PC-3 (cell line): Measurements from ENCODE around the gene SAMSN1. TPM values are rescaled to one million over a fixed set of nuclear protein-coding genes. Genes with fewer than 3 reads are reported as not detected.

Source experiments
- ATAC-seq: fragments of 200-7000 bp; cut with Tn5 transposase; 2 replicates; pipeline ENCODE4 v1.9.1; 2020; ENCODE audit warnings: mild to moderate bottlenecking, moderate library complexity
- BruUV-seq: library from RNA; stranded (reverse); fragments of 400-500 nt; replicated peaks from 2 replicates; lab custom pipeline; 2021; lab: Mats Ljungman, UMichigan
- CTCF ChIA-PET: fragments of 300-600 bp; sonication (Branson Sonifier 250); formaldehyde crosslinking; loops from one replicate; lab custom pipeline; 2022; ENCODE audit warnings: antibody characterized with exemption; lab: Charles Lee
- POLR2A ChIA-PET: fragments of 300-600 bp; sonication (Branson Sonifier 250); formaldehyde crosslinking; loops from one replicate; lab custom pipeline; 2022; ENCODE audit warnings: antibody characterized with exemption; ENCODE audit not compliant: unreplicated experiment; lab: Charles Lee
- DNase-seq: peaks from one replicate; pipeline ENCODE4 v3.0.0-alpha.2; 2015
- H2AFZ ChIP-seq: fragments of 300-600 bp; sonication (generic); 2 replicates; pipeline ENCODE4 v1.6.0; 2016; ENCODE audit warnings: antibody characterized with exemption, low read length
- H3F3A ChIP-seq: fragments of 300-600 bp; sonication (generic); one replicate; pipeline ENCODE4 v1.6.0; 2017; ENCODE audit warnings: antibody characterized with exemption, low read length, control low read depth, mild to moderate bottlenecking; ENCODE audit not compliant: unreplicated experiment
- H3K27ac ChIP-seq: fragments of 300-600 bp; sonication (generic); 2 replicates; pipeline ENCODE4 v1.5.1; 2016; ENCODE audit warnings: mild to moderate bottlenecking, low read length
- H3K27me3 ChIP-seq: fragments of 300-600 bp; sonication (generic); 2 replicates; pipeline ENCODE4 v1.6.1; 2016; ENCODE audit warnings: low read length, mixed read lengths
- H3K36me3 ChIP-seq: fragments of 300-600 bp; sonication (generic); 2 replicates; pipeline ENCODE4 v1.6.1; 2016; ENCODE audit warnings: low read depth, mixed run types, low read length, mixed read lengths
- H3K4me1 ChIP-seq: fragments of 300-600 bp; sonication (generic); 2 replicates; pipeline ENCODE4 v1.5.1; 2016; ENCODE audit warnings: low read length; ENCODE audit not compliant: insufficient read depth
- H3K4me2 ChIP-seq: fragments of 300-600 bp; sonication (generic); 2 replicates; pipeline ENCODE4 v1.6.0; 2016; ENCODE audit warnings: low read length
- H3K4me3 ChIP-seq: fragments of 300-600 bp; sonication (generic); 2 replicates; pipeline ENCODE4 v1.5.1; 2016; ENCODE audit warnings: mild to moderate bottlenecking, low read length, mixed read lengths
- H3K79me2 ChIP-seq: fragments of 300-600 bp; sonication (generic); 2 replicates; pipeline ENCODE4 v1.6.1; 2017; ENCODE audit warnings: low read length, mixed read lengths
- H3K9ac ChIP-seq: fragments of 300-600 bp; sonication (generic); 2 replicates; pipeline ENCODE4 v1.6.0; 2016; ENCODE audit warnings: mild to moderate bottlenecking, low read length
- H3K9me2 ChIP-seq: fragments of 300-600 bp; sonication (generic); replicated peaks from 2 replicates; pipeline ENCODE4 v1.6.1; 2016; ENCODE audit warnings: mixed run types, low read length, mixed read lengths
- H3K9me3 ChIP-seq: fragments of 300-600 bp; sonication (generic); 2 replicates; pipeline ENCODE4 v1.6.1; 2016; ENCODE audit warnings: low read length, mixed read lengths
- H4K20me1 ChIP-seq: fragments of 300-600 bp; sonication (generic); 2 replicates; pipeline ENCODE4 v1.6.1; 2016; ENCODE audit warnings: low read length, mixed read lengths
- CTCF ChIP-seq: fragments of 300-600 bp; sonication (generic); conservative IDR thresholded peaks from 2 replicates; pipeline ENCODE4 v1.5.1; 2017; ENCODE audit warnings: antibody characterized with exemption, low read depth, mild to moderate bottlenecking, low read length
- EZH2 ChIP-seq: fragments of 300-600 bp; sonication (generic); IDR thresholded peaks from one replicate; pipeline ENCODE4 v1.6.1; 2017; ENCODE audit warnings: antibody characterized with exemption, mild to moderate bottlenecking, low read length; ENCODE audit not compliant: unreplicated experiment
- EZH2phosphoT487 ChIP-seq: fragments of 300-600 bp; sonication (generic); IDR thresholded peaks from 2 replicates; pipeline ENCODE4 v1.6.1; 2018; ENCODE audit warnings: mild to moderate bottlenecking, antibody characterized with exemption, low read length, borderline replicate concordance
- intact Hi-C: fragments of 100-400 bp; cut with micrococcal nuclease; formaldehyde crosslinking; loops from 2 replicates; pipeline ENCODE4 v1.9.0; 2023
- total RNA-seq: library from RNA; depleted of rRNA; stranded (reverse); fragments of >200 nt; gene quantifications from 2 replicates; pipeline ENCODE4 v1.2.3, GENCODE V29; 2014

SAMSN1 gene
- total RNA-seq, 1 experiment from 2014 or later, result not detected

- H4K20me1 ChIP-seq, result no peaks in the 10 kb centered on the region
- no peaks in the 10 kb centered on the region for H3K4me1 ChIP-seq
- ATAC-seq, result no peak
- H3K4me2 ChIP-seq, result no peak overlapping the region
- no peaks in the 10 kb centered on the region for H3K36me3 ChIP-seq
- H3K4me3 ChIP-seq, result no peak overlapping the region
- H3K9me3 ChIP-seq, result no peaks in the 10 kb centered on the region
- H2AFZ ChIP-seq, result no peak overlapping the region
- POLR2A ChIA-PET, result no interaction called here
- CTCF ChIA-PET, result no interaction called here
- no peaks in the 10 kb centered on the region for H3F3A ChIP-seq
- no peaks in the 10 kb centered on the region for H3K79me2 ChIP-seq
- no peak overlapping the region for H3K27ac ChIP-seq
- peaks cover 18% of the 10 kb centered on the region; the same call in 1 of the 2 replicates for H3K27me3 ChIP-seq
- DNase-seq, result no peak
- no peak for TF ChIP-seq EZH2
- TF ChIP-seq EZH2phosphoT487, result no peak
- TF ChIP-seq CTCF, result no peak
- no peak overlapping the region for H3K9ac ChIP-seq
- intact Hi-C loops, result loop anchor here (10.0 kb wide), 1 partner anchor 57 kb away; no protein-coding TSS in a partner anchor
- BruUV-seq, result no TSS peak
- H3K9me2 ChIP-seq, result no peaks in the 10 kb centered on the region
These were observed 26.2 kb upstream of the SAMSN1 start for GRCh38 chr21:14572204-14572780.

GRCh38 chr21:14569868-14570267 lies 23.8 kb upstream of the SAMSN1 start:
- ChIA-PET CTCF (no interaction called here), POLR2A (no interaction called here)
- BruUV-seq, result no TSS peak
- no peaks in the 10 kb centered on the region for H4K20me1 ChIP-seq
- H2AFZ ChIP-seq, result no peak overlapping the region
- H3K79me2 ChIP-seq, result no peaks in the 10 kb centered on the region
- no peaks in the 10 kb centered on the region for H3K9me3 ChIP-seq
- H3K27me3 ChIP-seq, result 0 out of 2 replicates have a peak, but pooled peaks cover 10% of the 10 kb centered on the region
- H3K4me1 ChIP-seq, result no peaks in the 10 kb centered on the region
- no peak overlapping the region for H3K9ac ChIP-seq
- intact Hi-C loops, result loop anchor here (10.0 kb wide), 1 partner anchor 55 kb away; no protein-coding TSS in a partner anchor
- DNase-seq (no peak), ATAC-seq (no peak)
- H3K36me3 ChIP-seq, result no peaks in the 10 kb centered on the region
- H3K9me2 ChIP-seq, result no peaks in the 10 kb centered on the region
- TF ChIP-seq EZH2phosphoT487 (no peak), EZH2 (no peak), CTCF (no peak)
- no peak overlapping the region for H3K27ac ChIP-seq
- H3K4me2 ChIP-seq, result no peak overlapping the region
- H3K4me3 ChIP-seq, result no peak overlapping the region
- H3F3A ChIP-seq, result no peaks in the 10 kb centered on the region

GRCh38 chr21:14569026-14569621 lies 23.0 kb upstream of the SAMSN1 start:
- H3K27me3 ChIP-seq, result 0 out of 2 replicates have a peak, but pooled peaks cover 7% of the 10 kb centered on the region
- POLR2A ChIA-PET, result no interaction called here
- CTCF ChIA-PET, result no interaction called here
- no peak overlapping the region for H3K9ac ChIP-seq
- intact Hi-C loops, result no loop called here
- no peaks in the 10 kb centered on the region for H3K9me3 ChIP-seq
- ATAC-seq, result no peak
- H3K36me3 ChIP-seq, result no peaks in the 10 kb centered on the region
- no peak for DNase-seq
- no peak overlapping the region for H3K4me2 ChIP-seq
- TF ChIP-seq EZH2phosphoT487, result no peak
- TF ChIP-seq CTCF, result no peak
- no peak for TF ChIP-seq EZH2
- no peak overlapping the region for H3K4me3 ChIP-seq
- H3K27ac ChIP-seq, result no peak overlapping the region
- H3K79me2 ChIP-seq, result no peaks in the 10 kb centered on the region
- no peak overlapping the region for H2AFZ ChIP-seq
- no peaks in the 10 kb centered on the region for H3F3A ChIP-seq
- no peaks in the 10 kb centered on the region for H3K4me1 ChIP-seq
- BruUV-seq, result no TSS peak
- no peaks in the 10 kb centered on the region for H4K20me1 ChIP-seq
- no peaks in the 10 kb centered on the region for H3K9me2 ChIP-seq
